GM12875 (cell line): Measurements from ENCODE around the gene ZNF254.
"Not testable (repeated sequence)": the region's sequence is repeated elsewhere in the genome, so short reads cannot be mapped to it uniquely, and the experiment has no call there.

Experiments used
- H3K4me3 ChIP-seq: one replicate; pipeline ENCODE4 v1.5.1; 2011; ENCODE audit warnings: low read depth, low read length, control low read depth
- TF ChIP-seq, protein P1 (sequence below): IDR thresholded peaks from 2 replicates; pipeline ENCODE4 v1.5.1; 2011; ENCODE audit warnings: low read depth, mild to moderate bottlenecking, control low read depth, inconsistent platforms, low read length, moderate library complexity, borderline replicate concordance; ENCODE audit not compliant: insufficient read depth

The ZNF254 gene

DNA sequence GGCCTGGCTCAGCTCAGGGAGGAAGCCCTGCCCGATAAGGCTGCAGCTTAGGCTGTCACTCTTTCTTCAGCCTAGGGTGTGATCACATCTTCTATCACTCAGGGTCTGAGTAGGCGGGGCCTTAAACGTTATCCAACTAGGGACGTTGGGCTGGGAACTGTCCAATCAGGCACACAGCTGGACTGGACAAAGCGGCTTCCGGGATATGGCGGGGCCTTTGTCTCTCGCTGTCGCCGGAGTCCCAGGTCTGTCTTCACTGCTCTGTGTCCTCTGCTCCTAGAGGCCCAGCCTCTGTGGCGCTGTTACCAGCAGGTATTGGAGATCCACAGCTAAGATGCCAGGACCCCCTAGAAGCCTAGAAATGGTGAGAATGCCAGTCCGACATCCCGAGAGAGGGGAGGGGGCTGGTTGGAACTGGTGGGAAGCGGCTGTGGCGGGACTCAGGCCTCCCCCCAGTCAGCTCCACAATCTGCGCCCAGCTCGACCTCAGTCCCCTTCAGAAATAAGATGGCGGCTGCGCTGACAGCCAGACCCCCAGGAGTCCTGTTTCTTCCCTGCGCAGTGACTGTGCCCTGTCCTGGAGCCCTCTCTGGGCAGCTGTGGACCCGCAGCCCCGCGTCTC, at the start of gene ZNF254:
ZNF254 (plus strand) TSS at position 214 of the 622 bp plus-strand sequence; CDS start at position 335, 121 bp downstream.
- TF ChIP-seq, protein P1, sequence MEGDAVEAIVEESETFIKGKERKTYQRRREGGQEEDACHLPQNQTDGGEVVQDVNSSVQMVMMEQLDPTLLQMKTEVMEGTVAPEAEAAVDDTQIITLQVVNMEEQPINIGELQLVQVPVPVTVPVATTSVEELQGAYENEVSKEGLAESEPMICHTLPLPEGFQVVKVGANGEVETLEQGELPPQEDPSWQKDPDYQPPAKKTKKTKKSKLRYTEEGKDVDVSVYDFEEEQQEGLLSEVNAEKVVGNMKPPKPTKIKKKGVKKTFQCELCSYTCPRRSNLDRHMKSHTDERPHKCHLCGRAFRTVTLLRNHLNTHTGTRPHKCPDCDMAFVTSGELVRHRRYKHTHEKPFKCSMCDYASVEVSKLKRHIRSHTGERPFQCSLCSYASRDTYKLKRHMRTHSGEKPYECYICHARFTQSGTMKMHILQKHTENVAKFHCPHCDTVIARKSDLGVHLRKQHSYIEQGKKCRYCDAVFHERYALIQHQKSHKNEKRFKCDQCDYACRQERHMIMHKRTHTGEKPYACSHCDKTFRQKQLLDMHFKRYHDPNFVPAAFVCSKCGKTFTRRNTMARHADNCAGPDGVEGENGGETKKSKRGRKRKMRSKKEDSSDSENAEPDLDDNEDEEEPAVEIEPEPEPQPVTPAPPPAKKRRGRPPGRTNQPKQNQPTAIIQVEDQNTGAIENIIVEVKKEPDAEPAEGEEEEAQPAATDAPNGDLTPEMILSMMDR: no peak
- peak within 1 kb of the TSS; percentile 86 for H3K4me3 ChIP-seq

DNA sequence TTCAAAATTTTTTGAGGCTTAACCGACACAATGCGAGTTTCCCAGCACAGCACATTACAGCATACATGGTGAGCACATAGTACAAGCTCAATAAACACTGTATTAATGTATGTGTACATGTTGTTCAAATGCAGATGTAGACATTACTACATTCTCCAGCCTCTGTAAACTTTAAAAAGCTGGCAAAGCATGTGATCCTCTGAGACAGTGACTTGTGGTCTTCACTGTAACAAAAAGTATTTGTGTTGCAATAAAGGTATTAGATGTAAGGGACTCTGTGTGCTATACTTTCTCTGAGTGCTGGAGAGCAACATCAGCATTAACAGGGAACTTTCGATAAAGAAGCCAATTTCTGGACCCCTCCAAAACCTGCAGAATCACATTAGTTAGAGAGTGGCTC, 46.4 kb upstream of the ZNF254 start:
- no peak overlapping the region for H3K4me3 ChIP-seq
- TF ChIP-seq, protein P1: no peak

DNA sequence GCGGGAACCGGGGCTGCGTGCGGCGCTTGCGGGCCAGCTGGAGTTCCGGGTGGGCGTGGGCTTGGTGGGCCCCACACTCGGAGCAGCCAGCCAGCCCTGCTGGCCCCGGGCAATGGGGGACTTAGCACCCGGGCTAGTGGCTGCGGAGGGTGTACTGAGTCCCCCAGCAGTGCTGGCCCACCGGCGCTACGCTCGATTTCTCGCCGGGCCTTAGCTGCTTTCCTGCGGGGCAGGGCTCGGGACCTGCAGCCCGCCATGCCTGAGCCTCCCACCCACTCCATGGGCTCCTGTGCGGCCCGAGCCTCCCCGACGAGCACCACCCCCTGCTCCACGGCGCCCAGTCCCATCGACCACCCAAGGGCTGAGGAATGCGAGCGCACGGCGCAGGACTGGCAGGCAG, 45.7 kb upstream of the ZNF254 start:
- H3K4me3 ChIP-seq: not testable (repeated sequence)

DNA sequence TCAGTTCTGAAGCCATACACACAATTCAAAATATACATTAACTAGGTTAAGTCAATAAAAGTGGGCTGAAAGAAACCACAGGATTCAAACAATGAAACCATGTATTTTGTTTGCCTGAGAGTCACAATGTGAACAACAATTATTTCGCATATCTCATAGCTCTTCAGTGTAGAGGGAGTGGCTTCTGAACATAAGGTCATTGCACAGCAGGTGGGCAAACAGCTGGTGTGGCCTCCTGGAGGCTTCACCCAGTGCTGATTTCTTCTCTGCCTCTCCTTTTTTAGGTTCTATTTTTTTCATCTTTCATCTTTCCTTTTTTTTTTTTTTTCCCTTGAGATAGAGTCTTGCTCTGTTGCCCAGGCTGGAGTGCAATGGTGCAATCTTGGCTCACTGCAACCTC, 40.4 kb upstream of the ZNF254 start:
- TF ChIP-seq, protein P1: no peak
- no peak overlapping the region for H3K4me3 ChIP-seq

DNA sequence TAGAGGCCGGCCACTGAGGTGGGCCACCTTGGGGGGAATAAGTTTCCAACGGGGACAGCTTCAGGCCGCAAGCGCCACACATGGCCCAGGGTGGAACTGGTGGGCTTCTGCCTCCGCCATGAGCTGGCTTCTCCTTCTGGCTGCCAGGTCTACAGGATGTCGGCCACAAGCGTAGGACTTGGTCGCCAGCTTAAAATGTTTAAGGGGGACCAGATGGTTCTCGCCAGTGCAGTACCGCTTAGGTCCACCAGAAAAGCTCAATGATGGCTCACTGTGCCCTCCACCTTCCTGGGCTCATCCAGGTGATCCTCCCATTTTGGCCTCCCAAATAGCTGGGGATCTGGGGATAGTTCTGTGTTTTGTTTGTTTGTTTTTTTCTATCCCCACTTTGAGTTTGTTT, 38.7 kb upstream of the ZNF254 start:
- no peak overlapping the region for H3K4me3 ChIP-seq
- TF ChIP-seq, protein P1: no peak

DNA sequence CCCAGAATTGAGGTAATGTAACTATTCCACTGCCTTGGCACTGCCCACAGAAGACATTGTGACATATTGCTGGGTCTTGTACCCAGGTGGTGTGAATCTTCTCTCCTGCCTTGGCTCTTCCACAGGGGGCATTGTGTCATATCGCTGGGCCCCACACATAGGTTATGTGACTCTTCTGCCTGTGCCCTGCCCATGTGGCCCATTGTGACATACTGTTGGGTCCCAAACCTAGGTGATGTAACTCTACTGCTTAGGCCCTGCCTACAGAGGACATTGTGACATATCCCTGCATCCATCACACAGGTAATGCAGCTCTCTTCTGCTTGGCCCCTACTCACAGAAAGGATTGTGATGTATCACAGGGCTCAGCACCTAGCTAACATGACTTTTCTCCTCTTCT, 37.5 kb upstream of the ZNF254 start:
- TF ChIP-seq, protein P1: no peak
- no peak overlapping the region for H3K4me3 ChIP-seq

DNA sequence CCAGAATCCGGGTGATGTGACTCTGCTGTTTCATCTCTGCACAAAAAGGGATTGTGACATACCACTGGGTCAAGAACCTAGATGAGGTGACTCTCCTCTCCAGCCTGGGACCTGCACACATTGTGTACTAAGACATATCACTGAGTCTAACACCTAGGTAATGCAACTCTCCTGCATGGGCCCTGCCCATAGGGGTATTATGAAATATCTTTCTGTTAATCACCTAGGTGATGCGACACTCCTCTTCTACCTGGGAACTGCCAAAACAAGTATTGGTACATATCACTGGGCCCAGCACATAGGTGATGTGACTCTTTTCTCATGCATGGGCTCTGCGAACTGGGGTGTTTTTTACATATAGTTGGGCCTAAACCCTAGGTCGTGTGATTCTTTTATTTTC, 35.5 kb upstream of the ZNF254 start:
- H3K4me3 ChIP-seq: no peak overlapping the region
- TF ChIP-seq, protein P1: no peak

DNA sequence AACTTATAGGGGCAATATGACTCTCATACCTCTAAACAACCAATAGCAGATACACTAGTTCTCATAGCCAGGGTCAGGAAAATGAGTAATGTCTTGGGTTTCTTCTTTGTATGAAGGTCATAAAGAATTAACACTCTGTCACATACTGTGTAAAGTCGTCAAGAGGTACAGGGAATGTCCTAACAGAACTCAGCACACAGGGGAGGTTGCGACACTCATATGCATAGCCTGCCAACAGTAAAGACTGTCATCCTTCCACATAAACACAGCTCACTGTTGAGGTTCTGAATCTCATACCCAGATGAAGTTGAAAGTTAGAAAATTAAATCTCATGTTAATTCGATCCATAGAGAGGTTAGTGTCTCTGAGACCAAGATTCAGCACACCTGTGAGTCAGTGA, 34.2 kb upstream of the ZNF254 start:
- H3K4me3 ChIP-seq: no peak overlapping the region
- TF ChIP-seq, protein P1: no peak
